Keratinocyte (primary cell): ENCODE measurements around the gene H2AZ2.

Experiments
- EZH2 ChIP-seq: IDR thresholded peaks from one replicate; pipeline ENCODE4 v1.6.1; 2012; ENCODE audit warnings: inconsistent platforms, mild to moderate bottlenecking, low read length, moderate library complexity
- TF ChIP-seq, protein P1 (sequence below), 3 experiments: IDR thresholded peaks in 1 of 3; conservative IDR thresholded peaks in 1 of 3; optimal IDR thresholded peaks in 1 of 3; 2 replicates in 2 of 3; 3 replicates in 1 of 3; pipeline versions ENCODE3 to v1.5.1; 2011; ENCODE audit warnings: low read length in 3 of 3, mild to moderate bottlenecking in 3 of 3, moderate library complexity in 2 of 3, control low read depth in 1 of 3, inconsistent platforms in 1 of 3; ENCODE audit not compliant: insufficient read depth in 2 of 3; ENCODE audit errors: extremely low read depth in 1 of 3

DNA sequence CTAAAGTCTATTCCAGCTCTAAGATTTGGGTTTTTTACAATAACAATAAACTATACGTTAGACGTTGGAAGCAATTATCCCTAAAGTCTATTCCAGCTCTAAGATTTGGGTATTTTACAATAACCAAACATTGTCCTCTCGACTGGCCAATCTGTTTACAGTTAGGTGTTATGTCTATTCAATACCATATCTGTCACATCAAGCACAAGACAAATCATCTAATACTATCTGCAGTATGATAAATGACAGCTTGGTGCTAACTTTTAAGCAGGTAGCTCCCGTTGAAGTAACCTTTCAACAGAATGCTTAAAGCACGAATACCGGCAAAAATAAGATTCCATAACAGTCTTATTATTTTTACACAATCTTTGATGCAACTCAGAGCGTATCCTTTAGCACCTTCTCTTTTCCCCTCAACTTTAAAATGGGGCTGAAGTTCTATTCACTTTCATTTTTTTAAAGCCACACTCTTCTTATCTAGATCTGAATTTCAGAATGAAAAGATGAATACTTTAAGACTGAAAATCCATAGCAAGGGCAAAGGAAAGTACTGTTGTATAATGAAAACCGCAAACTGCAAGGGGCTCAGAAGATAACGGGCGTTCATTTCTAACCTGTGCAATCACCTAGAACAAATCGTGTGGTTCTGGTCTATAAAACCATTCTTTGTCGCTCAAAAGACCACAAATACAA lies 925 bp downstream of the H2AZ2 start:
- TF ChIP-seq, protein P1, sequence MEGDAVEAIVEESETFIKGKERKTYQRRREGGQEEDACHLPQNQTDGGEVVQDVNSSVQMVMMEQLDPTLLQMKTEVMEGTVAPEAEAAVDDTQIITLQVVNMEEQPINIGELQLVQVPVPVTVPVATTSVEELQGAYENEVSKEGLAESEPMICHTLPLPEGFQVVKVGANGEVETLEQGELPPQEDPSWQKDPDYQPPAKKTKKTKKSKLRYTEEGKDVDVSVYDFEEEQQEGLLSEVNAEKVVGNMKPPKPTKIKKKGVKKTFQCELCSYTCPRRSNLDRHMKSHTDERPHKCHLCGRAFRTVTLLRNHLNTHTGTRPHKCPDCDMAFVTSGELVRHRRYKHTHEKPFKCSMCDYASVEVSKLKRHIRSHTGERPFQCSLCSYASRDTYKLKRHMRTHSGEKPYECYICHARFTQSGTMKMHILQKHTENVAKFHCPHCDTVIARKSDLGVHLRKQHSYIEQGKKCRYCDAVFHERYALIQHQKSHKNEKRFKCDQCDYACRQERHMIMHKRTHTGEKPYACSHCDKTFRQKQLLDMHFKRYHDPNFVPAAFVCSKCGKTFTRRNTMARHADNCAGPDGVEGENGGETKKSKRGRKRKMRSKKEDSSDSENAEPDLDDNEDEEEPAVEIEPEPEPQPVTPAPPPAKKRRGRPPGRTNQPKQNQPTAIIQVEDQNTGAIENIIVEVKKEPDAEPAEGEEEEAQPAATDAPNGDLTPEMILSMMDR (optimal IDR thresholded peaks at IDR 0.05 in 1 of 3, IDR thresholded peaks at IDR 0.05 in 1 of 3, conservative IDR thresholded peaks at IDR 0.05 in 1 of 3; ENCODE audit: extremely low read depth in 1 of 3, insufficient read depth in 2 of 3, low read length in 3 of 3), result no peak
- TF ChIP-seq EZH2, result no peak
